ENCODE measurements around the gene PIR. TPM values are rescaled to one million over a fixed set of nuclear protein-coding genes. Genes with fewer than 3 reads are reported as not detected.

Gene PIR
- total RNA-seq, 1 experiment from 2014 or later, result 29.7 TPM

DNA sequence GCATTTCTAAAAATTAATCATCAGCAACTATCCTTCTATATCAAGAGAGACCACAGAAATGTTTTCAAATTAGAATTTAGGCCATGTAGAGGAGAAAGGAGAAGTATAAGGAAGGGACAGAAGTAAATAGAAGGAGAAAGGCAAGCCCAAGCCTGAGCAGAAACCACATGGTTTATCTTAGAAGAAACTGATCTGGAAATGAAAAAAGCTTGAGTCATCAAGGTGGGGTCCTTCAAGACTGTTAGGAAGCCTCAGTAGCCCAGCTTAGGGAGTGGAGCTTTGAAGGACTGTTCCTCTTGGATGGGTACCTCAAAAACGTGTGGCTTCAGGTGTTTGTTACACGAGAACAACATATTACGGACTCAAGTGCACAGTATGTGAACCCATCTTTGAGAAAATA lies 12.0 kb upstream of the PIR start:
- H3K36me3 Mint-ChIP-seq (ENCODE audit: insufficient read depth in 1 of 3, low read depth in 3 of 3), result no peaks in the 10 kb centered on the region
- H3K4me1 Mint-ChIP-seq, result peaks cover 6 to 11% of the 10 kb centered on the region in 2 experiments
- no peak overlapping the region for H3K4me3 Mint-ChIP-seq
- Histone ChIP-seq H2BK15ac (ENCODE audit: low read depth, low read length) (no peak overlapping the region), H3K23me2 (ENCODE audit: insufficient read length, low read depth, low read length, poor library complexity, severe bottlenecking) (no peaks in the 10 kb centered on the region), H4K8ac (replicated peaks; ENCODE audit: insufficient read length, low read depth, low read length) (no peak overlapping the region), H3K79me2 (ENCODE audit: insufficient read depth, low read length) (no peaks in the 10 kb centered on the region), H3K23ac (ENCODE audit: insufficient read length, low read depth, low read length) (no peak overlapping the region), H2BK20ac (ENCODE audit: low read depth, low read length, poor library complexity, severe bottlenecking) (no peak overlapping the region), H3K27me3 (ENCODE audit: insufficient read depth, low read length) (no peaks in the 10 kb centered on the region), H4K20me1 (ENCODE audit: control insufficient read depth, insufficient read depth, insufficient read length) (no peaks in the 10 kb centered on the region), H2BK5ac (ENCODE audit: insufficient read length, low read length) (no peak overlapping the region), H2AFZ (ENCODE audit: low read length) (peak overlapping the region; percentile 51), H4K5ac (ENCODE audit: insufficient read length, low read depth, low read length) (no peak overlapping the region), H2AK5ac (ENCODE audit: insufficient read length, low read length) (no peak overlapping the region), H2BK120ac (ENCODE audit: low read depth, low read length, poor library complexity, severe bottlenecking) (no peak overlapping the region), H3K27ac (ENCODE audit: insufficient read length, low read depth, low read length) (no peak overlapping the region), H3K18ac (ENCODE audit: insufficient read length, low read depth, low read length) (no peak overlapping the region), H3K4me2 (ENCODE audit: insufficient read depth, insufficient read length, low read length) (no peak overlapping the region), H3K9me3 (ENCODE audit: control insufficient read depth, low read depth, low read length) (no peaks in the 10 kb centered on the region), H3T11ph (ENCODE audit: low read length) (no peak overlapping the region), H2BK12ac (ENCODE audit: insufficient read length, low read depth, low read length) (no peak overlapping the region), H3K4ac (ENCODE audit: low read depth, low read length) (no peak overlapping the region), H3K9ac (ENCODE audit: extremely low read depth, insufficient read length, low read length) (no peak overlapping the region), H3K4me1 (ENCODE audit: insufficient read depth, low read length) (no peaks in the 10 kb centered on the region), H4K91ac (ENCODE audit: insufficient read length, low read depth, low read length) (no peak overlapping the region), H3K79me1 (ENCODE audit: insufficient read depth, low read depth, low read length, poor library complexity, severe bottlenecking) (no peaks in the 10 kb centered on the region), H3K14ac (ENCODE audit: insufficient read depth, low read length) (no peak overlapping the region), H3K56ac (ENCODE audit: insufficient read length, low read depth, low read length) (no peak overlapping the region)
- no peak for DNase-seq
- TF ChIP-seq, protein P1, sequence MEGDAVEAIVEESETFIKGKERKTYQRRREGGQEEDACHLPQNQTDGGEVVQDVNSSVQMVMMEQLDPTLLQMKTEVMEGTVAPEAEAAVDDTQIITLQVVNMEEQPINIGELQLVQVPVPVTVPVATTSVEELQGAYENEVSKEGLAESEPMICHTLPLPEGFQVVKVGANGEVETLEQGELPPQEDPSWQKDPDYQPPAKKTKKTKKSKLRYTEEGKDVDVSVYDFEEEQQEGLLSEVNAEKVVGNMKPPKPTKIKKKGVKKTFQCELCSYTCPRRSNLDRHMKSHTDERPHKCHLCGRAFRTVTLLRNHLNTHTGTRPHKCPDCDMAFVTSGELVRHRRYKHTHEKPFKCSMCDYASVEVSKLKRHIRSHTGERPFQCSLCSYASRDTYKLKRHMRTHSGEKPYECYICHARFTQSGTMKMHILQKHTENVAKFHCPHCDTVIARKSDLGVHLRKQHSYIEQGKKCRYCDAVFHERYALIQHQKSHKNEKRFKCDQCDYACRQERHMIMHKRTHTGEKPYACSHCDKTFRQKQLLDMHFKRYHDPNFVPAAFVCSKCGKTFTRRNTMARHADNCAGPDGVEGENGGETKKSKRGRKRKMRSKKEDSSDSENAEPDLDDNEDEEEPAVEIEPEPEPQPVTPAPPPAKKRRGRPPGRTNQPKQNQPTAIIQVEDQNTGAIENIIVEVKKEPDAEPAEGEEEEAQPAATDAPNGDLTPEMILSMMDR (conservative IDR thresholded peaks at IDR 0.05), result no peak
- no peak overlapping the region for H3K27ac Mint-ChIP-seq
- H3K27me3 Mint-ChIP-seq (ENCODE audit: low read depth), result no peaks in the 10 kb centered on the region
- no peaks in the 10 kb centered on the region for H3K9me3 Mint-ChIP-seq
- no CpG with 5 or more reads among the region's 3 CpGs for WGBS (ENCODE audit: extremely low coverage, insufficient read length, low lambda C conversion rate)

Measured in H9 (cell line).